Body of pancreas (tissue), 4 donors: ENCODE results near the gene OTX1. TPM values are rescaled to one million over a fixed set of nuclear protein-coding genes. Genes with fewer than 3 reads are reported as not detected.

Experiments used
- ATAC-seq: fragments of 150-250 bp; one replicate; pipeline ENCODE4 v1.9.1; 2016
- DNase-seq, 4 donors: peaks; one replicate each; pipeline ENCODE4 v3.0.0-alpha.2; 2019
- H3K27ac ChIP-seq, 4 donors: fragments of 200-600 bp; sonication (generic); 1 replicate in 3 of 4; 2 replicates in 1 of 4; pipeline versions ENCODE4 v1.5.1 to v1.6.1; 2016 to 2019; ENCODE audit warnings: mild to moderate bottlenecking in 1 of 4, mixed read lengths in 1 of 4, moderate library complexity in 1 of 4
- H3K27me3 ChIP-seq, 2 donors: fragments of 200-600 bp; sonication (generic); one replicate each; pipeline ENCODE4 v1.6.0; 2016; ENCODE audit warnings: mild to moderate bottlenecking in 1 of 2
- H3K36me3 ChIP-seq, 2 donors: fragments of 200-600 bp; sonication (generic); replicated peaks in 1 of 2; 2 replicates each; pipeline ENCODE4 v1.5.1; 2016; ENCODE audit warnings: low read depth in 2 of 2; ENCODE audit not compliant: insufficient read depth in 1 of 2
- H3K4me1 ChIP-seq: fragments of 200-600 bp; sonication (generic); one replicate; pipeline ENCODE4 v1.6.0; 2016
- H3K4me3 ChIP-seq, 2 donors: fragments of 200-600 bp; sonication (generic); 1 replicate in 1 of 2; 2 replicates in 1 of 2; pipeline ENCODE4 v1.5.1; 2016 to 2019
- H3K9me3 ChIP-seq, 3 donors: fragments of 200-600 bp; sonication (generic); 1 replicate in 2 of 3; 2 replicates in 1 of 3; pipeline ENCODE4 v1.5.1; 2016
- POLR2A ChIP-seq, 3 donors: fragments of 450-650 bp; IDR thresholded peaks; one replicate each; pipeline ENCODE4 v1.6.1; 2016; ENCODE audit warnings: antibody characterized with exemption in 3 of 3, mild to moderate bottlenecking in 2 of 3
- WGBS, 2 donors: methylation state at CpG; one replicate each; pipeline ENCODE4 v1.1.5; 2017; 5-methylcytosine and 5-hydroxymethylcytosine counted together
- intact Hi-C: fragments of 100-400 bp; cut with DNase I; formaldehyde crosslinking; loops from one replicate; pipeline ENCODE4 v1.15.1; 2023
- total RNA-seq, 2 donors: library from RNA; depleted of rRNA; stranded (reverse); fragments of >200 nt; gene quantifications; one replicate each; pipeline ENCODE4 v1.1.0, GENCODE V29; 2016
- TF ChIP-seq, protein P1 (sequence below), 7 experiments: fragments of 450-650 bp in 4 of 7; fragments of 200-600 bp in 3 of 7; sonication (generic) in 3 of 7; IDR thresholded peaks; one replicate each; pipeline ENCODE4 v1.5.1; 2016 to 2019; ENCODE audit warnings: antibody characterized with exemption in 7 of 7

Gene OTX1
- total RNA-seq, 2 donors from 2014 or later: not detected

DNA sequence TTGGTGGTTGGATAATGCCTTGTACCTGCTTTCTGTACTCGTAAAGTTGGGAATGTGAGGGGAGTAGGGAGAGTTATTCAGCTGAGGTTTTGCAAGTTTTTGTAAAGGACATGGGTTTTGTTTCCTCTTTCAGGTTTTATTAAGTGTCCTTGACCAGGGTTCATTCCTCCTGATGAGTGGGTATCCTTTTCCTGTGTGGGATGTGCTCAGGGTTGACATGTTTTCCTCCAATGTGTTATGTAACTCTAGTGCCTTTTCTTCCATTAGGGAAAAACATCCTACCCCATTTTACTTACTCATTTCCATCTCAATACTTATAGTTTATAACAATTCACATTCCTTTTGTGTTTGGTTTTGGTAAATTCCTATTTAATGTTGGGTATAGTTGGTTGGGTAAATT lies 48.4 kb downstream of the OTX1 start:
- 62 to 85% methylated on average over 1 of the region's 1 CpG for WGBS, 2 donors
- H3K4me1 ChIP-seq: no peaks in the 10 kb centered on the region
- TF ChIP-seq POLR2A (IDR thresholded peaks at IDR 0.05): no peak
- TF ChIP-seq, protein P1, sequence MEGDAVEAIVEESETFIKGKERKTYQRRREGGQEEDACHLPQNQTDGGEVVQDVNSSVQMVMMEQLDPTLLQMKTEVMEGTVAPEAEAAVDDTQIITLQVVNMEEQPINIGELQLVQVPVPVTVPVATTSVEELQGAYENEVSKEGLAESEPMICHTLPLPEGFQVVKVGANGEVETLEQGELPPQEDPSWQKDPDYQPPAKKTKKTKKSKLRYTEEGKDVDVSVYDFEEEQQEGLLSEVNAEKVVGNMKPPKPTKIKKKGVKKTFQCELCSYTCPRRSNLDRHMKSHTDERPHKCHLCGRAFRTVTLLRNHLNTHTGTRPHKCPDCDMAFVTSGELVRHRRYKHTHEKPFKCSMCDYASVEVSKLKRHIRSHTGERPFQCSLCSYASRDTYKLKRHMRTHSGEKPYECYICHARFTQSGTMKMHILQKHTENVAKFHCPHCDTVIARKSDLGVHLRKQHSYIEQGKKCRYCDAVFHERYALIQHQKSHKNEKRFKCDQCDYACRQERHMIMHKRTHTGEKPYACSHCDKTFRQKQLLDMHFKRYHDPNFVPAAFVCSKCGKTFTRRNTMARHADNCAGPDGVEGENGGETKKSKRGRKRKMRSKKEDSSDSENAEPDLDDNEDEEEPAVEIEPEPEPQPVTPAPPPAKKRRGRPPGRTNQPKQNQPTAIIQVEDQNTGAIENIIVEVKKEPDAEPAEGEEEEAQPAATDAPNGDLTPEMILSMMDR (IDR thresholded peaks at IDR 0.05): no peak
- intact Hi-C loops: no loop called here
- DNase-seq (no peak), ATAC-seq (no peak)
- H3K27ac ChIP-seq: no peak overlapping the region
- no peak overlapping the region for H3K4me3 ChIP-seq
- H3K9me3 ChIP-seq: no peaks in the 10 kb centered on the region
- H3K27me3 ChIP-seq: no peaks in the 10 kb centered on the region
- no peaks in the 10 kb centered on the region for H3K36me3 ChIP-seq

DNA sequence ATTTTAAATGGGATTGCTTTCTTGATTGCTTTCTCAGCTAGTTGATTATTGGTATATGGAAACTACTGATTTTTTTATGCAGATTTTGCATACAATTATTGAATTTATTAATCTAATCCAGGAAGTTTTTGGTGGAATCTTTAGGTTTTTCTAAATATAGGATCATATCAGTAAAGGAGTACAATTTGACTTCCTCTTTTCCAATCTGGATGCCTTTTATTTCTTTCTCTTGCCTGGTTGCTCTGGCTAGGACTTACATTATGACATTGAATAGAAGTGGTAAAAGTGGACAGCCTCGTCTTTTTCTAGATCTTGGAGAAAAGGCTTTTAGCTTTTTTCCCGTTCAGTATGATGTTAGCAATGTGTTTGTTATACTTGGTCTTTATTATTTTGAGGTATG lies 51.3 kb downstream of the OTX1 start:
- H3K27me3 ChIP-seq: no peaks in the 10 kb centered on the region
- H3K9me3 ChIP-seq: no peaks in the 10 kb centered on the region
- DNase-seq (no peak), ATAC-seq (no peak)
- H3K4me3 ChIP-seq: no peak overlapping the region
- intact Hi-C loops: no loop called here
- no peak for TF ChIP-seq POLR2A (IDR thresholded peaks at IDR 0.05)
- TF ChIP-seq, protein P1 (IDR thresholded peaks at IDR 0.05): no peak
- H3K36me3 ChIP-seq: no peaks in the 10 kb centered on the region
- no peak overlapping the region for H3K27ac ChIP-seq
- WGBS, 2 donors: 61 to 66% methylated on average over 2 of the region's 2 CpGs
- no peaks in the 10 kb centered on the region for H3K4me1 ChIP-seq

GRCh38 chr2:63104482-63104881 lies 53.9 kb downstream of the OTX1 start:
- DNase-seq (no peak), ATAC-seq (no peak)
- H3K27ac ChIP-seq: no peak overlapping the region
- intact Hi-C loops: no loop called here
- no peak for TF ChIP-seq POLR2A (IDR thresholded peaks at IDR 0.05)
- TF ChIP-seq, protein P1 (IDR thresholded peaks at IDR 0.05): no peak
- no peaks in the 10 kb centered on the region for H3K36me3 ChIP-seq
- no peak overlapping the region for H3K4me3 ChIP-seq
- no peaks in the 10 kb centered on the region for H3K27me3 ChIP-seq
- H3K9me3 ChIP-seq: no peaks in the 10 kb centered on the region
- WGBS, 2 donors: 94 to 100% methylated on average over 1 of the region's 1 CpG
- H3K4me1 ChIP-seq: no peaks in the 10 kb centered on the region
